ENCODE results near the gene LATS2. TPM values are rescaled to one million over a fixed set of nuclear protein-coding genes. Genes with fewer than 3 reads are reported as not detected.
A peak's percentile ranks its signal among the peaks of the same experiment; 100 is the strongest.

The LATS2 gene
- total RNA-seq, 3 donors from 2014 or later (not counting 1 experiment from before 2014, with no cell fraction given), result 28.8 to 34.8 (median 29.0) TPM

DNA sequence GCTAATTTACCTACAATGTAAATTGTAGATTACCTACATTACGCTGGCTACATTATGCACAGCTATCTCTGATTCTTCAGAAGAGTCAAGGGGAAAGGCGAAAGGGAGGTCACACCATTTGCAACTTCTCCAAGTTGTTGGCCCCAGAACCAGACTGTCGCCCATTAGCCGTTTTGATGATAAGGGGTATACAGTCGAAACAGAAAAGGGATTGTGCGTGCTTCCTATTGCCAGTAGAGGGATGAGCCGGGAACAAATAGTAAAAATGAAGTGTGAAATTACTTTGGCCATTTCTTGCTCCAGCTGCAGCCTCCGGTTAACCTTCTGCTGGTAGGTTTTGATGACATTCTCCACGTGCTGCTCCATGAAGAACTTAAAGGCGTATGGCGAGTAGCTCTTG lies 73.8 kb downstream of the LATS2 start:
- peaks cover 29% of the 10 kb centered on the region for H3K36me3 ChIP-seq (ENCODE audit: control insufficient read depth, insufficient read depth, low read length)
- 97% methylated on average over 11 of the region's 11 CpGs for WGBS (ENCODE audit: insufficient coverage)
- ATAC-seq, result no peak

GRCh38 chr13:20984879-20985278 lies 76.5 kb downstream of the LATS2 start:
- H3K36me3 ChIP-seq (ENCODE audit: control insufficient read depth, insufficient read depth, low read length), result peaks cover 44% of the 10 kb centered on the region
- no peaks in the 10 kb centered on the region for H3K27me3 ChIP-seq (ENCODE audit: control insufficient read depth, insufficient read depth, low read length)
- Mint-ChIP-seq H3K4me3 (no peak overlapping the region), H3K27me3 (ENCODE audit: low read depth in 2 of 2) (no peaks in the 10 kb centered on the region), H3K4me1 (peaks cover 6 to 19% of the 10 kb centered on the region in 2 donors), H3K9me3 (no peaks in the 10 kb centered on the region), H3K36me3 (no peaks in the 10 kb centered on the region), H3K27ac (peak overlapping the region in 1 of 2 donors; percentile 4)
- intact Hi-C loops (cut with micrococcal nuclease), result no loop called here
- ATAC-seq (no peak), DNase-seq (no peak)
- 96% methylated on average over 2 of the region's 2 CpGs for WGBS (ENCODE audit: insufficient coverage)
- H3K27ac ChIP-seq (ENCODE audit: low read length), result no peak overlapping the region
- TF ChIP-seq CTCF (IDR thresholded peaks at IDR 0.05), result no peak
- no peaks in the 10 kb centered on the region for H3K9me3 ChIP-seq (ENCODE audit: control insufficient read depth, insufficient read depth, low read length)
- no peak overlapping the region for H3K4me3 ChIP-seq (ENCODE audit: low read length)
- H3K4me1 ChIP-seq (ENCODE audit: control insufficient read depth, insufficient read depth, low read length), result no peaks in the 10 kb centered on the region

More for the DNA sequence above, 73.8 kb downstream of the LATS2 start:
- no peak for DNase-seq
- Histone ChIP-seq H3K27ac (ENCODE audit: low read length) (no peak overlapping the region), H3K4me1 (ENCODE audit: control insufficient read depth, insufficient read depth, low read length) (no peaks in the 10 kb centered on the region), H3K4me3 (ENCODE audit: low read length) (no peak overlapping the region), H3K27me3 (ENCODE audit: control insufficient read depth, insufficient read depth, low read length) (no peaks in the 10 kb centered on the region), H3K9me3 (ENCODE audit: control insufficient read depth, insufficient read depth, low read length) (no peaks in the 10 kb centered on the region)
- no peak overlapping the region for H3K4me3 Mint-ChIP-seq
- TF ChIP-seq CTCF (IDR thresholded peaks at IDR 0.05), result no peak
- H3K36me3 Mint-ChIP-seq, result no peaks in the 10 kb centered on the region
- intact Hi-C loops (cut with micrococcal nuclease), result no loop called here
- no peaks in the 10 kb centered on the region for H3K9me3 Mint-ChIP-seq
- no peaks in the 10 kb centered on the region for H3K27me3 Mint-ChIP-seq (ENCODE audit: low read depth in 2 of 2)
- H3K27ac Mint-ChIP-seq, result no peak overlapping the region
- peaks cover 18 to 36% of the 10 kb centered on the region in 2 donors for H3K4me1 Mint-ChIP-seq

- no peak for ATAC-seq
- intact Hi-C loops (cut with micrococcal nuclease), result no loop called here
- WGBS (ENCODE audit: insufficient coverage), result 94% methylated on average over 11 of the region's 11 CpGs
- Histone ChIP-seq H3K36me3 (ENCODE audit: control insufficient read depth, insufficient read depth, low read length) (peaks cover 42% of the 10 kb centered on the region), H3K4me1 (ENCODE audit: control insufficient read depth, insufficient read depth, low read length) (no peaks in the 10 kb centered on the region), H3K4me3 (ENCODE audit: low read length) (no peak overlapping the region), H3K27me3 (ENCODE audit: control insufficient read depth, insufficient read depth, low read length) (no peaks in the 10 kb centered on the region), H3K27ac (ENCODE audit: low read length) (no peak overlapping the region), H3K9me3 (ENCODE audit: control insufficient read depth, insufficient read depth, low read length) (no peaks in the 10 kb centered on the region)
- no peaks in the 10 kb centered on the region for H3K27me3 Mint-ChIP-seq (ENCODE audit: low read depth in 2 of 2)
- no peaks in the 10 kb centered on the region for H3K36me3 Mint-ChIP-seq
- no peaks in the 10 kb centered on the region for H3K9me3 Mint-ChIP-seq
- no peak for DNase-seq
- peaks cover 6 to 19% of the 10 kb centered on the region in 2 donors for H3K4me1 Mint-ChIP-seq
- no peak overlapping the region for H3K4me3 Mint-ChIP-seq
- TF ChIP-seq CTCF (IDR thresholded peaks at IDR 0.05), result no peak
- H3K27ac Mint-ChIP-seq, result no peak overlapping the region
Observed at GRCh38 chr13:20983386-20983785, 78.0 kb downstream of the LATS2 start.

- intact Hi-C loops (cut with micrococcal nuclease), result no loop called here
- no peaks in the 10 kb centered on the region for H3K4me1 ChIP-seq (ENCODE audit: control insufficient read depth, insufficient read depth, low read length)
- no peak overlapping the region for H3K4me3 ChIP-seq (ENCODE audit: low read length)
- H3K9me3 ChIP-seq (ENCODE audit: control insufficient read depth, insufficient read depth, low read length), result no peaks in the 10 kb centered on the region
- H3K4me1 Mint-ChIP-seq, result peaks cover 11 to 23% of the 10 kb centered on the region in 2 donors
- no peaks in the 10 kb centered on the region for H3K27me3 ChIP-seq (ENCODE audit: control insufficient read depth, insufficient read depth, low read length)
- no peak overlapping the region for H3K27ac Mint-ChIP-seq
- H3K36me3 ChIP-seq (ENCODE audit: control insufficient read depth, insufficient read depth, low read length), result peaks cover 34% of the 10 kb centered on the region
- ATAC-seq (no peak), DNase-seq (no peak)
- peaks cover 6% of the 10 kb centered on the region for H3K36me3 Mint-ChIP-seq
- TF ChIP-seq CTCF (IDR thresholded peaks at IDR 0.05), result no peak
- no peak overlapping the region for H3K4me3 Mint-ChIP-seq
- H3K27me3 Mint-ChIP-seq (ENCODE audit: low read depth in 2 of 2), result no peaks in the 10 kb centered on the region
- WGBS (ENCODE audit: insufficient coverage), result 89% methylated on average over 18 of the region's 18 CpGs
- H3K9me3 Mint-ChIP-seq, result no peaks in the 10 kb centered on the region
- H3K27ac ChIP-seq (ENCODE audit: low read length), result no peak overlapping the region
Observed at GRCh38 chr13:20981370-20982095, 79.9 kb downstream of the LATS2 start.
